Embryonic facial prominence (tissue), 1 donor: ENCODE data around the gene IMP4.

ENCODE experiments used
- DNase-seq: peaks from one replicate; pipeline ENCODE4 v3.0.0-alpha.2; 2016; ENCODE audit errors: extremely low spot score

The IMP4 gene

DNA sequence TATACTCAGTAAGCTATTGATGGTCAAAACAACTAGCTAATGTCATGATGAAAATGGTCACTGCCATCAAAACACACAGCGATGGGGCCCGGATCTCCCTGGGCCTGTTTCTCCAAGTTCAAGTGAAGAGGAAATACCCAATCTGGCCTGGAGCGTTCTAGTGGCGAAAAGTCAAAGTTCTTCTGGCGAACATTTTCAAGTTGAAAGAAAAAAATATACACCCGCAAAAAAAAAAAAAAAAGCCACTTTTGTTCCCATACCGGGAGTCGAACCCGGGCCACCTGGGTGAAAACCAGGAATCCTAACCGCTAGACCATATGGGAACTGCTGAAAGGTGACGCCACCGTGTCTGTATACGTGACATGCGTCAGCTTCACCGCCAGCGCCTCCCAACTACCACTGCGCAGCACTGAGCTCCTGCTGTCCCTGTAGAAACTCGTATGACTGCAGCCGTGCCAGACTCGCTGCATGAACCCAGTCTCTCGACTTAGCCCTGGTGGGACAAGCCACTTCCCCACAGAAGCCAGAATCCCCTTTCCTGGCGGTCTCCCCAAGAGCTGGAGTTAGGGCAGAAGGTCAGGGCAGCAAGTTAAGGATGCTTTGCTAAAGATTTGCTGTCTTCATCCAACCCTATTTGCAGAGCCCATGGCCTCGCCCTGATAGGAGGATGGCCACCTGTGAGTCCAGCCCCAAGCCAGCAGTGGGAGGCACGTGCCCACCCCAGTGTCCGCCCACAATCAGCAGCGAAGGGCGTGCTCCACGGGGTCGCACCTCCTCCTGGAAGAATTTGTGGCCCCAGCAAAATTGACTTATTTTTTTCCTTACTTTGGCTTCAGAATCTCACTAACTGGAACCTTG lies 5.6 kb upstream of the IMP4 start:
- DNase-seq: peak; percentile 76

DNA sequence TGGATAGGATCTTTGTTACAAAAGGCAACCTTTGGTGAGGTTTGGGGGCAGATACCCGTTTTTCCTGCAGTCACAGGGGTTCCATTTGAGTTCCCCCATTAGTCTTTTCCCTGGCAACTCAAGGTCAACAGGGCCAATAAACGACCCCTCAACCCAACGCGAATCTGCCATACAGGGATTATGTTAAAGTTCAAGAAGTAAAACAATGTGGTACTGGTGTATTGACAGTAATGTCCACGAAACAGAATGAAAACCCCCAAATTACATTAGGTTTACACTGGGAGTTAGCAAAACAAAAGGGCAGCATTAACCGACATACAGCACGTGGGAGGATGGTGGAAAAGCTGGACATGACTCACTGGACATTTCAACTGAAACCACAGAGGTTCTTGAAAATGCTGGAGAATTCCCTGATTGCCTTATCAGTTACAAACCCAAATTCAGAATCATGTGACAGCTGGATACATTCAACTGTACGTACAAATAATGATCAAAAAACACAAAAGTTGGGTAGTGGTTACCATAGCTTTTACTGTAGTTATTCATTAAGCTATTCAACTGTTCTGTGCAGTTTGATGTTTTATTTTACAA lies 4.9 kb upstream of the IMP4 start:
- no peak for DNase-seq

DNA sequence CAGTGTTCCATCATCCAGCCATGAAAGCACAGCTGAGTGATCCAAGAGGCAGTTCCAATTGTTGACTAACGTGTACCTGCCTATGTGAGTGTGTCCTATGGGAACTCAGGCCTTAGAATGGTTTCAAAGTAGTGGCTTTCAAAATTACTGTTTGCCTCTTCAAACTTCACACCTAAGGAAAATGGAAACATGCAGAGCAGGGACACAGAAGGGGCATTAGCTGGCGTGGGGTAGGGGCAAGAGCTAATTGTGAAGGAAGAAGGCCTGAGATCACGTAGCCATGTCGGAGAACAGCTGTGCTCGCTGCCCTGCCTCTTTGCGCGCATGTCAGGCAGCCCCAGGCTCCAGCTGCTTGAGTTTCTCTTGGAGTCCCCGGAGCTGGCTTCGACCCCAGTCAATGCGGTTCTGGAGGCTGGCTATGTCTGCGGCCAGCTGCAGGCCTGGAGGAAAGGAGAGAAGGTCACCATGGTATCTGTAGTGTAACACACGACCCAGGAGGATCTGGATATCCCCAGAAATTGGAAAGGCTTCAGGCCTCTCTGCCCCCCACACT lies 3.8 kb upstream of the IMP4 start:
- DNase-seq: no peak

DNA sequence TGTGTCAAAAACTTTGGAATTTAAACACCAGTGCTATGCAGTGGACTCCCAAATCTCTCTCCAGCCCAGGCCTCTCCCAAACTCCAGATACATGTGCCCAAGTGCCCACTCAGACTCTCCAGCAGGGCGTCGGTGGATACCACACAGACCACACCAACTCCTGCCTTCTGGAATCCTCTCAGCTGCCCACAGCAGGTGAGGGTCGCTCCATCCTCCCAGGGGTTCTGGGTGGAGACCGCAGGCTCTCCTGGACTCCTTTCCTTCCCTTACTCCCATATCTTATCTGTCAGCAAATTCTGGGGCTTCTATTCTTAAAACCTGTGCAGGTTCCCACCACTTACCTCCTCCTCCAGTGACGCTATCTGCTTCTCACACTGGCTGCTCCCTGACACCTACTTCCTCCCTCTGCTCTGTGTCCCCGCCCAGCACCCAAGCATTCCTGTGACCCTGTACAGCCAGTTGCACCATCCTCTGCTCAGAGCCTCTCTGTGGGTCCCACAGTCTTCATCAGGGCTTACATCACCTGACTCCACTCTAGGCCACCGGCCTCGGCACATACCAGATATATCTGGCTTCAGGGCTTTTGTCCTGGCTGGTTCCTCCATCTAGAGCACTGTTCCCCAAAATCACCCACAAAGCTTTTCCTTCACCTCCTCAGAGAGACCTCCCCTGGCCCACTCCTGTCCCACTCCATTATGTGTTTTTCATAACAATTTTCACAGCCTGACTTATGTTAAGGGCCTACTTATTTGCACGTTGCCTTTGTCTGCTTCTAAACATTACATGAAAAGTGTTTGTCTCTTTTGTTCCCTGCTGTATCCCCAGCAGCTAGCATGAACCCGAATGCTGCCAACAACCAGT lies 2.6 kb upstream of the IMP4 start:
- DNase-seq: no peak

DNA sequence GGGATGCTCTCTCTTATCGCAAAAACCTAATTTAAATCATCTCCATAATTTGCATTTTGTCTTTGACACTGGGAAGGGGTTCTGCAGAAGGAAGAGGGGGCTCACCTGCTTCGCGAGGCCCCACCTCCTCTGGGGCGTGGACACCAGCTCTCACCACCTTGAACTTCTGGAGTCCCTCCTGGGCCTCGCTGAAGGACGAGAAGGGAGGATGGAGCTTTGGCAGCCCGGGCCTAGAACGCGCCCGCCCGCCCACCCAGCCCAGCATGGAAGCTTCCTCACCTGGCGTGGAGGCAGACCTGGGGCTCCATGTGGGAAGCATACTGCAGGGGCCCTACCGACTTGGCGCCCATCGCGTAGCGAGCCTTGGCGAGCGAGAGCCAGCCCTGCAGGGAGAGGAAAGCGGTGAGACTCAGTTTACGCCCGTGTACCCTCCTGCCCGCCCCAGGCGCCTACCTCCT lies 1.1 kb upstream of the IMP4 start:
- DNase-seq: no peak

GRCh38 chr2:130342020-130342532 lies 621 bp upstream of the IMP4 start:
- peak; percentile 84 for DNase-seq

DNA sequence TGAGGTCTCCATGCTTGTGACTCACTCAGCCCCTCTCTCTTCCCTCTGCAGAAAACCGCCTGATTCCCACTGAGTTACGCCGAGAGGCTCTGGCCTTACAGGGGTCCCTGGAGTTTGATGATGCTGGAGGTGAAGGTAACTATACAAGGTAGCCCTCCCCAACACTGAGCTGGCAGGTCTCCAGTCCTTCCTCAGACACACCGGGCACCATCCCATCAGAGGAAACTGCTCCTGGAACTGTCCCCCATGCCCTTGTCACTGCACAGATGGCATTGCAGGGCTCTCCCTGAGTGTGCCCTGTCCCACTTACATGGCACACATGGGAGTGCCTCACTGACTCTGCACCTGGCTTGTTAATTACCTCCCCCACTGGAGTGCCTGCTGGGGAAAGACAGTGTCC lies 1.9 kb downstream of the IMP4 start:
- no peak for DNase-seq

- no peak for DNase-seq
These were observed 2.4 kb downstream of the IMP4 start for GRCh38 chr2:130345091-130345490.

DNA sequence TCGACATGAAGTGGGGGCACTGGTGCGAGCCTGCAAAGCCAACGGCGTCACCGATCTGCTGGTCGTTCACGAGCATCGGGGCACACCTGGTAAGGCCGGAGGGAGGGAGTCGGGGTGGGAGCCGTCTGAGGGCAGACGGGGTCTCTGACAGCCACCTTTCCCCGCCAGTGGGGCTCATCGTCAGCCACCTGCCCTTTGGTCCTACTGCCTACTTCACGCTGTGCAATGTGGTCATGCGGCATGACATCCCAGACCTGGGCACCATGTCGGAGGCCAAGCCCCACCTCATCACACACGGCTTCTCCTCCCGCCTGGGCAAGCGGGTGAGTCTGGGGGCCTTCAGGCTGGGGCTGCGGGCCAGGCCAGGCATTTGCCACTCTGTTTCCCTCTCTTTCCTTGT lies 2.9 kb downstream of the IMP4 start:
- no peak for DNase-seq

DNA sequence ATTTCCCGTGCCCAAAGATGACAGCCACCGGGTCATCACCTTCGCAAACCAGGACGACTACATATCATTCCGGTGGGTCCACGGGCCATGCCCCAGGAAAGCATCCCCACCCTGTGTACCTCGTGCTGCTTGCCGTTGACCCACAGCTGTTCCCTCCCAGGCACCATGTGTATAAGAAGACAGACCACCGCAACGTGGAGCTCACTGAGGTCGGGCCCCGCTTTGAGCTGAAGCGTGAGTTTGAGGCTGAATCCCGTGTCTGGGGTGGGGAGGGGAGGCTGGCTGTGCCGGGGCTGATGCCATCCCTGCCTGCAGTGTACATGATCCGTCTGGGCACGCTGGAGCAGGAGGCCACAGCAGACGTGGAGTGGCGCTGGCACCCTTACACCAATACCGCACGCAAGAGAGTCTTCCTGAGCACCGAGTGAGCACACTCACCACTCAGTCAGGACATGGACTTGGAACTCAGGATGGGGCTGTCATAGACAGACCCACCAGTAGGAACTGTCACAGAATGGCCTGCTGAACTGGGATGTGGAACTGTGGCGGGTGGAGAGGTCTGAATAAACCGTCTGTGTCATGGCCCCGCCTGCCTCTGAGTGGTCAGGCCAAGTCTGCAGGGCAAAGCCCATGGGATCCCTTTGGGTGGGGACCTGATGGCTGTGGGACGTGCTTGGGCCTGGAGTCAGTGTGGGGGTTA lies 3.5 kb downstream of the IMP4 start:
- DNase-seq: no peak

DNA sequence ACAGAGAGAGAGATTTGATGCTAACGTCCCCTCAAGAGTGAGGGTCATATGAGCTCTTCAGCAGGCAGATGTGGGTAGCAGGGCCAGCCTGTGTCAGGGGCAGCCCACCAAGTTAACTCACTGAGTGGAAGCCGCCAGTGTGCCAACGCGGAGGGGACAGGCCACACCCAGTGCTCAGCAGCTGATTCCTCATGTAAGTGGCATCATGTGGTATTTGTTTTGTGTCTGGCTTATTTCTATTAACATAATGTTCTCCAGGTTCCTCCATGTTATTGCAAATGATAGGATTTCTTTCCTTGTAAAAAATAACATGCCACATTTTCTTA lies 4.0 kb downstream of the IMP4 start:
- no peak for DNase-seq

DNA sequence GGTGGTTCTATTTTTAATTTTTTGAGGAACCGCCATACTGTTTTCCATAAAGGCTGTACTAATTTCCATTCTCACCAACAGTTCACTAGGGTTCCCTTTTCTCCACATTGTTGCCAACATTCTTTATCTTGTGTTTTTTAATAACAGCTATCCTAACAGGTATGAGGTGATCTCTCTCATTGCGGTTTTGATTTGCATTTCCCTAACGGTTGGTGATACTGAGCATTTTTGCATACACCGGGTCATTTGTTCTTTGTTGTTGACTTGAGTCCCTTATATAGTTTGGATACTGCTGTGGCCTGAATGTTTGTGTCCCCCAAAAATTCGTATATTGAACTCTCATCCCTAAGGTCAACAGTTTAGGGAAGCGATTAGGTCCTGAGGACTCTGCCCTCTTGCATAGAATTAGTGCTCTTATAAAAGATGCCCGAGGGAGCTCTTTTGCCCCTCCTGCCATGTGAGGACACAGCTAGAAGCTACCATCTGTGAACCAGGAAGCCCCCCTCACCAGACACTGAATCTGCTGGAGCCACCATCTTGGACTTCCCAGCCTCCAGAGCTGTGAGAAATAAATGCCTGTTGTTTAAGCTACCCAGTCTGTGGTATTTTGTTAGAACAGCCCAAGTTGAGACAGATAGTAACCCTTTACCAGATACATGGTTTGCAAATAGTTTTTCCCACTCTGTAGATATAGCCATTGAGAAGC lies 4.7 kb downstream of the IMP4 start:
- DNase-seq: no peak

- no peak for DNase-seq
These were observed 6.5 kb downstream of the IMP4 start for GRCh38 chr2:130349174-130349573.

GRCh38 chr2:130351711-130352110 lies 9.0 kb downstream of the IMP4 start:
- no peak for DNase-seq

DNA sequence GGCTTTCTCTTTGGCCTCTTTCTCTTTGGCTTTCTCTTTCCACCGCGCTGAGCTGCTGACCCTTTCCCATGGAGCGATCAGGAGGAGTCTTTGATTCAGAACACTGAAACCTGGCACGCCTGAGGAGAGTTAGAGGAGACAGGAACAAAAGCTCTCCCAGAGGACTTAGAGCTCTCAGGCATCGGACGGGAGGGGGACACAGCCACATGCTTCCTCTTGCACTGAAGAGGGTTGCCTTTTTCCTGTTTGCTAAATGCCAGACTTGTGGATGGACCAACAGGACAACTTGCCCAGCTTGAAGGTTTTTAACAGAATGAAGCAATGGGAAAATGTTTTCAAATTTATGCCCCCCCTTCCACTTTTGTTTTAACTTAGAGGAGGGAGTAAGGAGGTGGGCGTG lies 9.5 kb downstream of the IMP4 start:
- DNase-seq: no peak

- DNase-seq: no peak
These were observed 10.8 kb downstream of the IMP4 start for GRCh38 chr2:130353291-130354138.

DNA sequence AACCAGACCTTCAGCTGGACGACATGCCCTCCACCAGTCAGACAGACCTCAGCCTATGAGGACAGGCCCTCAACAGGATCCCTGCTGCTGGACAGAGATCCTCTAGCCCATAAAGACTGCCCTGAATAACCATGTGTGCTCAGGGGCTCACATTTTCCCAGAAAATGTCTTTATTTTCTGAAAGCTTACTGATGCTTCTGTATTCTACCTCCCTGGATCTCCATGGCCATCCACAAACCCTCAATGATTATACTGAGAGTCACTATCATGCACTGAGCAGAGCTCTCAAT lies 11.4 kb downstream of the IMP4 start:
- no peak for DNase-seq

DNA sequence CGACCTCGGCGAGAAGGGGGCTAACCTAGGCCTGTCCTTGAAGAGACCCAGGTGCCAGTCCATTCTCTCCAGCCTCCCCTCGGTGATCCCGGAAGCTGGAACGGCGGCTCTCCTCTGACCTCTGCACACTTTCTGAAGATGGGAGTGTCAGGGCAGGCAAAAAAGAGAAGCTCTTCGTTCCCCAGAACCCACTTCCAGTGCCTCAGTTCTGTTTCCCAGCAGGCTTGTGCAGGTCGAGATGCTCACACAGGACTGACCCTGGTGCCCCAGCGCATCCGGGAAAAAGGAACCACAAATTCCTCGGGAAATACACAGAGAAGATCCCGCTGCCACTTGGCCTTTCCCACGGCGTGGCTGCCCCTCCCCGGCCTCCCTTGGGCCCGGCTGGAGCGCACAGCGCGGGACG lies 12.5 kb downstream of the IMP4 start:
- no peak for DNase-seq

DNA sequence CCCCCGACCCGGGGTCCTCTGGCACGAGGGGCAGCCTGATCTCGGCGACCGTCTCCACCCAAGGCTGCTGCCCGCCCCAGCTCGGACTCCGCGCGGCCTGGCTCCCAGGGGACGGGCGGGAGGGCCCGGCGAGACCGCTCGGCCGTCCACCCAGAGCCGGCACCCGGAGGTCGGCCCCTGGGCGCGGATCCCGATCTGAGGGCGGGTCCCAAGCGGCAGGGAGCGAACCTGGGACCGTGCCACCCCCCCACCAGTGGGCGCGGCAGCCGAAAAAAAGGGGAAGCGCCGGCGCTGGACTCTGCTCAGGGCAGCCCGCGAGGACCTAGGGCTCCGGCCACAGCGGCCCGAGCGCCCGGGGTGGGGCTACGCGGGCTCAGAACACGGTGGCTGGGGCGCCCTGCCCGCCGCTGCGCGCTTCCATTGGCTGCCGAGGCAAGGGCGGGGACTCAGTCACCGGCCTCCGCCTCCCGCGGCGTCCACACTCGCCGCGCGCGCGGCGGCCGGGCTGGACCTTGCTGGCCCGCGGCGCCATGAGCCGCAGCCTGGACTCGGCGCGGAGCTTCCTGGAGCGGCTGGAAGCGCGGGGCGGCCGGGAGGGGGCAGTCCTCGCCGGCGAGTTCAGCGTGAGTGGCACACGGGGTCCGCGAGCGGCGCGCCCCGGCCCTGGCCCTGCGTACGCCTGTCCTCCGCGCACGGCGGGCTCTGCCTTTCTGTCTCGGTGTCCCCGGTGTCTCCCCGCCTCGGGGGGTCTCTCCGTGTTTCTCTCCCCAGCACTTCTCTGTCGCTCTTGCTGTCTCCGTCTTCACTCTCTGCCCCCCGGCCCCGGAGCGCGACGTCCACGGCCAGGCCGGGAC lies 13.1 kb downstream of the IMP4 start, which contains the start of gene PTPN18:
Gene PTPN18, plus strand, starts transcription at position 479 of the 854 bp plus-strand sequence. Its CDS starts 52 bp downstream, at position 531.
- DNase-seq: no peak
